LNCaP clone FGC (cell line): ENCODE data around the gene HIF1AN.
A peak's percentile ranks its signal among the peaks of the same experiment; 100 is the strongest.

Experiments
- DNase-seq: peaks from one replicate; pipeline ENCODE4 v3.0.0-alpha.2; 2011; ENCODE audit warnings: low read depth
- H3K4me3 ChIP-seq: 2 replicates; pipeline ENCODE4 v1.5.1; 2011; ENCODE audit warnings: mild to moderate bottlenecking, low read depth, low read length, control low read depth
- CTCF ChIP-seq: IDR thresholded peaks from 2 replicates; pipeline ENCODE4 v1.5.1; 2012; ENCODE audit warnings: mild to moderate bottlenecking; ENCODE audit not compliant: control insufficient read depth, insufficient read depth; ENCODE audit errors: extremely low read depth

Gene HIF1AN

GRCh38 chr10:100528921-100529474, 6.7 kb upstream of the HIF1AN start:
- TF ChIP-seq CTCF: no peak
- no peak for DNase-seq
- peak overlapping the region; percentile 87 for H3K4me3 ChIP-seq

GRCh38 chr10:100529475-100530298, 6.1 kb upstream of the HIF1AN start, which contains the start of gene NDUFB8:
Gene NDUFB8, minus strand, starts transcription at chr10:100529871. Its CDS starts 20 bp downstream, at chr10:100529851.
- no peak for TF ChIP-seq CTCF
- DNase-seq: no peak
- H3K4me3 ChIP-seq: peak within 1 kb of the TSS; percentile 87

- TF ChIP-seq CTCF: no peak
- no peak for DNase-seq
- no peak overlapping the region for H3K4me3 ChIP-seq
These were observed 4.0 kb upstream of the HIF1AN start for GRCh38 chr10:100531761-100532160.

GRCh38 chr10:100534726-100535125, 1.0 kb upstream of the HIF1AN start:
- TF ChIP-seq CTCF: no peak
- H3K4me3 ChIP-seq: no peak overlapping the region
- no peak for DNase-seq

- peak overlapping the region; percentile 62 for H3K4me3 ChIP-seq
- no peak for DNase-seq
- TF ChIP-seq CTCF: no peak
These were observed 417 bp upstream of the HIF1AN start for GRCh38 chr10:100535338-100535714.

- no peak for DNase-seq
- no peak for TF ChIP-seq CTCF
- H3K4me3 ChIP-seq: no peak overlapping the region
These were observed 1.7 kb downstream of the HIF1AN start for GRCh38 chr10:100537475-100537874.
